GM23338 (cell line): ENCODE results near the gene LCN10. TPM values are rescaled to one million over a fixed set of nuclear protein-coding genes. Genes with fewer than 3 reads are reported as not detected.

Experiments
- ATAC-seq: fragments of 200-7000 bp; cut with Tn5 transposase; 3 replicates; pipeline ENCODE4 v1.9.1; 2020
- DNase-seq: peaks from one replicate; pipeline ENCODE4 v3.0.0-alpha.2; 2015; ENCODE audit warnings: low spot score
- H2AFZ ChIP-seq: fragments of 200-600 bp; sonication (generic); 2 replicates; pipeline ENCODE4 v1.8.0; 2016; ENCODE audit warnings: antibody characterized with exemption, mild to moderate bottlenecking, moderate library complexity
- H3F3A ChIP-seq: fragments of 200-600 bp; sonication (generic); replicated peaks from 2 replicates; pipeline ENCODE4 v1.8.0; 2017; ENCODE audit warnings: antibody characterized with exemption, mixed run types, low read depth
- H3K27ac ChIP-seq: fragments of 200-600 bp; sonication (generic); 2 replicates; pipeline ENCODE4 v1.6.1; 2016; ENCODE audit warnings: low read depth
- H3K27me3 ChIP-seq: fragments of 200-600 bp; sonication (generic); 2 replicates; pipeline ENCODE4 v1.8.0; 2016; ENCODE audit warnings: mild to moderate bottlenecking, mixed run types, moderate library complexity; ENCODE audit not compliant: insufficient read depth
- H3K36me3 ChIP-seq: fragments of 200-600 bp; sonication (generic); 2 replicates; pipeline ENCODE4 v1.8.0; 2016; ENCODE audit warnings: mild to moderate bottlenecking; ENCODE audit not compliant: insufficient read depth
- H3K4me1 ChIP-seq: fragments of 200-600 bp; sonication (generic); 2 replicates; pipeline ENCODE4 v1.8.0; 2016; ENCODE audit warnings: mild to moderate bottlenecking, moderate library complexity; ENCODE audit not compliant: insufficient read depth
- H3K4me2 ChIP-seq: fragments of 200-600 bp; sonication (generic); 2 replicates; pipeline ENCODE4 v1.7.1; 2017; ENCODE audit warnings: mixed run types
- H3K4me3 ChIP-seq: fragments of 200-600 bp; sonication (generic); 2 replicates; pipeline ENCODE4 v1.6.1; 2016; ENCODE audit warnings: mixed run types
- H3K79me2 ChIP-seq: fragments of 200-600 bp; sonication (generic); replicated peaks from 2 replicates; pipeline ENCODE4 v1.8.0; 2017; ENCODE audit warnings: mild to moderate bottlenecking; ENCODE audit not compliant: insufficient read depth
- H3K9me2 ChIP-seq: fragments of 200-600 bp; sonication (generic); 2 replicates; pipeline ENCODE4 v1.8.0; 2017; ENCODE audit not compliant: insufficient read depth
- H4K20me1 ChIP-seq: fragments of 200-600 bp; sonication (generic); replicated peaks from 2 replicates; pipeline ENCODE4 v1.8.0; 2017; ENCODE audit warnings: mild to moderate bottlenecking; ENCODE audit not compliant: insufficient read depth
- H3K27ac Mint-ChIP-seq: 2 replicates; pipeline ENCODE4 v1.8.0; 2020; ENCODE audit warnings: inconsistent platforms, mild to moderate bottlenecking, moderate library complexity, mixed read lengths
- H3K27me3 Mint-ChIP-seq: 3 replicates; pipeline ENCODE4 v1.8.0; 2022; ENCODE audit warnings: low read depth, mild to moderate bottlenecking, moderate library complexity, mixed read lengths, inconsistent platforms; ENCODE audit not compliant: insufficient read depth, poor library complexity
- H3K36me3 Mint-ChIP-seq: 3 replicates; pipeline ENCODE4 v1.8.0; 2021; ENCODE audit warnings: low read depth, mild to moderate bottlenecking, inconsistent platforms, moderate library complexity, mixed read lengths
- H3K4me1 Mint-ChIP-seq: 3 replicates; pipeline ENCODE4 v1.8.0; 2020; ENCODE audit warnings: mild to moderate bottlenecking, inconsistent platforms, mixed read lengths
- H3K4me3 Mint-ChIP-seq: 3 replicates; pipeline ENCODE4 v1.8.0; 2021; ENCODE audit warnings: moderate library complexity, mild to moderate bottlenecking, inconsistent platforms, mixed read lengths
- H3K9me3 Mint-ChIP-seq: 3 replicates; pipeline ENCODE4 v1.8.0; 2020; ENCODE audit warnings: moderate library complexity, mild to moderate bottlenecking, inconsistent platforms, mixed read lengths
- CREB1 ChIP-seq: fragments of 250-450 bp; sonication (Bioruptor Pico); IDR thresholded peaks from 2 replicates; pipeline ENCODE4 v1.5.0; 2020; ENCODE audit warnings: low read depth, mild to moderate bottlenecking, moderate library complexity
- CTCF ChIP-seq, 2 experiments: fragments of 200-600 bp in 1 of 2; sonication (generic) in 1 of 2; conservative IDR thresholded peaks; 2 replicates each; pipeline versions ENCODE4 v1.5.1 to v1.6.1; 2016 to 2017; ENCODE audit warnings: antibody characterized with exemption in 2 of 2, low read depth in 2 of 2, mild to moderate bottlenecking in 2 of 2, moderate library complexity in 1 of 2
- EZH2 ChIP-seq: fragments of 200-600 bp; sonication (generic); IDR thresholded peaks from one replicate; pipeline ENCODE4 v1.8.0; 2017; ENCODE audit warnings: antibody characterized with exemption, mild to moderate bottlenecking, low read depth; ENCODE audit not compliant: unreplicated experiment
- JUNB ChIP-seq: IDR thresholded peaks from one replicate; pipeline ENCODE4 v1.6.1; 2016; ENCODE audit warnings: antibody characterized with exemption; ENCODE audit not compliant: unreplicated experiment
- NANOG ChIP-seq: IDR thresholded peaks from 2 replicates; pipeline ENCODE4 v1.6.1; 2016; ENCODE audit warnings: antibody characterized with exemption, borderline replicate concordance
- REST ChIP-seq: IDR thresholded peaks from one replicate; pipeline ENCODE4 v1.6.1; 2018; ENCODE audit warnings: antibody characterized with exemption; ENCODE audit not compliant: unreplicated experiment
- STAT1 ChIP-seq: IDR thresholded peaks from one replicate; pipeline ENCODE4 v1.6.1; 2016; ENCODE audit warnings: antibody characterized with exemption; ENCODE audit not compliant: unreplicated experiment
- ZNF114 ChIP-seq: fragments of 250-450 bp; sonication (Bioruptor Pico); IDR thresholded peaks from 2 replicates; pipeline ENCODE4 v1.5.0; 2020; ENCODE audit warnings: mild to moderate bottlenecking, moderate library complexity
- ZNF331 ChIP-seq: fragments of 250-450 bp; sonication (Bioruptor Pico); IDR thresholded peaks from 2 replicates; pipeline ENCODE4 v1.5.0; 2020; ENCODE audit warnings: low read depth, mild to moderate bottlenecking, moderate library complexity
- polyA plus RNA-seq: library from polyadenylated mRNA; unstranded; fragments of >200 nt; fragmentation: Nextera tagmentation; extraction: Ambion mirVana; gene quantifications from 2 replicates; pipeline ENCODE4 v1.2.1, GENCODE V29; 2016
- total RNA-seq: library from RNA; depleted of rRNA; stranded (reverse); fragments of >200 nt; shearing (Covaris generic); gene quantifications from 2 replicates; pipeline ENCODE4 v1.2.3, GENCODE V29; 2014

Gene LCN10
- total and polyA plus RNA-seq, 2 experiments from 2014 or later = 0.45 to 0.74 TPM

- ATAC-seq = peak; percentile 7
- no peak overlapping the region for H3K27ac Mint-ChIP-seq
- no peak for DNase-seq
- H3K36me3 Mint-ChIP-seq = peaks cover 20% of the 10 kb centered on the region
- no peaks in the 10 kb centered on the region; the same call in 1 of the 2 replicates for H3K4me1 ChIP-seq
- no peaks in the 10 kb centered on the region for H3K9me3 Mint-ChIP-seq
- H3K4me1 Mint-ChIP-seq = peaks cover 6% of the 10 kb centered on the region
- H3K27me3 Mint-ChIP-seq = peaks cover 28% of the 10 kb centered on the region
- H3K27me3 ChIP-seq = no peaks in the 10 kb centered on the region
- peaks cover 3% of the 10 kb centered on the region; the same call in 1 of the 2 replicates for H3K36me3 ChIP-seq
- TF ChIP-seq CTCF (conservative IDR thresholded peaks at IDR 0.05; ENCODE audit: low read depth in 2 of 2) (0 out of 4 replicates have a peak, but pooled peaks of 1 of the 2 experiments have one; percentile 6), CREB1 (CRISPR knock-in tag) (no peak), REST (no peak), EZH2 (no peak)
- H3F3A ChIP-seq = peaks cover 19% of the 10 kb centered on the region
- no peak overlapping the region for H3K4me2 ChIP-seq
- H4K20me1 ChIP-seq = peaks cover 6% of the 10 kb centered on the region
- no peaks in the 10 kb centered on the region for H3K9me2 ChIP-seq
- H3K4me3 ChIP-seq = no peak overlapping the region
- H3K27ac ChIP-seq = no peak overlapping the region
- H2AFZ ChIP-seq = no peak overlapping the region
- H3K4me3 Mint-ChIP-seq = no peak overlapping the region
- no peaks in the 10 kb centered on the region; the same call in 1 of the 2 replicates for H3K79me2 ChIP-seq
Observed at GRCh38 chr9:136719195-136719880, 23.4 kb downstream of the LCN10 start.

GRCh38 chr9:136718345-136719194 lies 24.2 kb downstream of the LCN10 start:
- H3K27ac ChIP-seq = no peak overlapping the region
- Mint-ChIP-seq H3K27me3 (peaks cover 23% of the 10 kb centered on the region), H3K4me3 (no peak overlapping the region), H3K4me1 (peaks cover 5% of the 10 kb centered on the region; the same call in 2 of the 3 replicates), H3K27ac (no peak overlapping the region), H3K36me3 (peaks cover 12% of the 10 kb centered on the region), H3K9me3 (no peaks in the 10 kb centered on the region)
- H4K20me1 ChIP-seq = peaks cover 8% of the 10 kb centered on the region
- peaks cover 6% of the 10 kb centered on the region; the same call in 1 of the 2 replicates for H3K79me2 ChIP-seq
- DNase-seq (no peak), ATAC-seq (no peak)
- H3K27me3 ChIP-seq = no peaks in the 10 kb centered on the region
- H3F3A ChIP-seq = peaks cover 11% of the 10 kb centered on the region
- H3K4me3 ChIP-seq = no peak overlapping the region
- no peaks in the 10 kb centered on the region; the same call in 1 of the 2 replicates for H3K4me1 ChIP-seq
- no peaks in the 10 kb centered on the region for H3K9me2 ChIP-seq
- H3K4me2 ChIP-seq = no peak overlapping the region
- H2AFZ ChIP-seq = no peak overlapping the region
- no peaks in the 10 kb centered on the region for H3K36me3 ChIP-seq
- TF ChIP-seq STAT1 (no peak), ZNF331 (CRISPR knock-in tag) (no peak), CREB1 (CRISPR knock-in tag) (no peak), EZH2 (no peak), CTCF (conservative IDR thresholded peaks at IDR 0.05; ENCODE audit: low read depth in 2 of 2) (no peak), JUNB (no peak), ZNF114 (no peak), NANOG (no peak)
